ENCODE measurements around the gene SLC30A7. TPM values are rescaled to one million over a fixed set of nuclear protein-coding genes. Genes with fewer than 3 reads are reported as not detected.
"Not testable (repeated sequence)": the region's sequence is repeated elsewhere in the genome, so short reads cannot be mapped to it uniquely, and the experiment has no call there.

Gene SLC30A7
- total and polyA plus RNA-seq, 4 donors: 8.6 to 27.0 (median 17.4) TPM

GRCh38 chr1:100943533-100943932 lies 47.6 kb downstream of the SLC30A7 start:
- no peak overlapping the region for H3K27ac ChIP-seq (ENCODE audit: low read depth, low read length)
- H3K4me1 ChIP-seq (ENCODE audit: control insufficient read depth, insufficient read depth, low read length): no peaks in the 10 kb centered on the region
- no peaks in the 10 kb centered on the region for H3K27me3 ChIP-seq (ENCODE audit: control insufficient read depth, insufficient read depth, low read length)
- no peaks in the 10 kb centered on the region for H3K9me3 ChIP-seq (ENCODE audit: control insufficient read depth, insufficient read depth, low read length)
- DNase-seq (ENCODE audit: low read depth in 4 of 6, low spot score in 6 of 6): no peak
- no peak overlapping the region for H3K4me3 ChIP-seq (ENCODE audit: low read depth, low read length)
- H3K36me3 ChIP-seq (ENCODE audit: control insufficient read depth, insufficient read depth, low read length): no peaks in the 10 kb centered on the region
- WGBS (ENCODE audit: insufficient coverage): no CpG with 5 or more reads among the region's 1 CpG

GRCh38 chr1:100946064-100946463 lies 50.2 kb downstream of the SLC30A7 start:
- H3K27me3 ChIP-seq (ENCODE audit: control insufficient read depth, insufficient read depth, low read length); H3K27ac ChIP-seq (ENCODE audit: low read depth, low read length); H3K9me3 ChIP-seq (ENCODE audit: control insufficient read depth, insufficient read depth, low read length); H3K4me3 ChIP-seq (ENCODE audit: low read depth, low read length); H3K36me3 ChIP-seq (ENCODE audit: control insufficient read depth, insufficient read depth, low read length); H3K4me1 ChIP-seq (ENCODE audit: control insufficient read depth, insufficient read depth, low read length); DNase-seq (ENCODE audit: low read depth in 4 of 6, low spot score in 6 of 6): not testable (repeated sequence)
- WGBS (ENCODE audit: insufficient coverage): no CpG with 5 or more reads among the region's 3 CpGs

GRCh38 chr1:100947816-100948215 lies 51.9 kb downstream of the SLC30A7 start:
- not testable (repeated sequence) for H3K4me1 ChIP-seq (ENCODE audit: control insufficient read depth, insufficient read depth, low read length); H3K36me3 ChIP-seq (ENCODE audit: control insufficient read depth, insufficient read depth, low read length); H3K27ac ChIP-seq (ENCODE audit: low read depth, low read length); H3K27me3 ChIP-seq (ENCODE audit: control insufficient read depth, insufficient read depth, low read length); H3K4me3 ChIP-seq (ENCODE audit: low read depth, low read length); H3K9me3 ChIP-seq (ENCODE audit: control insufficient read depth, insufficient read depth, low read length); DNase-seq (ENCODE audit: low read depth in 4 of 6, low spot score in 6 of 6)
- WGBS (ENCODE audit: insufficient coverage): no CpG with 5 or more reads among the region's 3 CpGs

- H3K4me3 ChIP-seq (ENCODE audit: low read depth, low read length); H3K9me3 ChIP-seq (ENCODE audit: control insufficient read depth, insufficient read depth, low read length); DNase-seq (ENCODE audit: low read depth in 4 of 6, low spot score in 6 of 6); H3K36me3 ChIP-seq (ENCODE audit: control insufficient read depth, insufficient read depth, low read length); H3K4me1 ChIP-seq (ENCODE audit: control insufficient read depth, insufficient read depth, low read length); H3K27ac ChIP-seq (ENCODE audit: low read depth, low read length); H3K27me3 ChIP-seq (ENCODE audit: control insufficient read depth, insufficient read depth, low read length): not testable (repeated sequence)
- 98% methylated on average over 5 of the region's 7 CpGs for WGBS (ENCODE audit: insufficient coverage)
Observed at GRCh38 chr1:100948721-100949405, 53.0 kb downstream of the SLC30A7 start.

- not testable (repeated sequence) for H3K4me1 ChIP-seq (ENCODE audit: control insufficient read depth, insufficient read depth, low read length); H3K36me3 ChIP-seq (ENCODE audit: control insufficient read depth, insufficient read depth, low read length); H3K27me3 ChIP-seq (ENCODE audit: control insufficient read depth, insufficient read depth, low read length); H3K4me3 ChIP-seq (ENCODE audit: low read depth, low read length); H3K9me3 ChIP-seq (ENCODE audit: control insufficient read depth, insufficient read depth, low read length); DNase-seq (ENCODE audit: low read depth in 4 of 6, low spot score in 6 of 6); H3K27ac ChIP-seq (ENCODE audit: low read depth, low read length)
- 67% methylated on average over 3 of the region's 9 CpGs for WGBS (ENCODE audit: insufficient coverage)
Observed at GRCh38 chr1:100949515-100950158, 53.7 kb downstream of the SLC30A7 start.

GRCh38 chr1:100950337-100950736 lies 54.4 kb downstream of the SLC30A7 start:
- DNase-seq (ENCODE audit: low read depth in 4 of 6, low spot score in 6 of 6): no peak
- Histone ChIP-seq H3K27me3 (ENCODE audit: control insufficient read depth, insufficient read depth, low read length) (no peaks in the 10 kb centered on the region), H3K9me3 (ENCODE audit: control insufficient read depth, insufficient read depth, low read length) (no peaks in the 10 kb centered on the region), H3K36me3 (ENCODE audit: control insufficient read depth, insufficient read depth, low read length) (peaks cover 2% of the 10 kb centered on the region), H3K4me1 (ENCODE audit: control insufficient read depth, insufficient read depth, low read length) (no peaks in the 10 kb centered on the region), H3K27ac (ENCODE audit: low read depth, low read length) (no peak overlapping the region), H3K4me3 (ENCODE audit: low read depth, low read length) (no peak overlapping the region)

- Histone ChIP-seq H3K4me1 (ENCODE audit: control insufficient read depth, insufficient read depth, low read length) (no peaks in the 10 kb centered on the region), H3K9me3 (ENCODE audit: control insufficient read depth, insufficient read depth, low read length) (no peaks in the 10 kb centered on the region), H3K36me3 (ENCODE audit: control insufficient read depth, insufficient read depth, low read length) (peaks cover 2% of the 10 kb centered on the region), H3K27ac (ENCODE audit: low read depth, low read length) (no peak overlapping the region), H3K4me3 (ENCODE audit: low read depth, low read length) (no peak overlapping the region), H3K27me3 (ENCODE audit: control insufficient read depth, insufficient read depth, low read length) (no peaks in the 10 kb centered on the region)
- DNase-seq (ENCODE audit: low read depth in 4 of 6, low spot score in 6 of 6): peak in 2 of 6 donors; percentile 13 to 26
- 14% methylated on average over 4 of the region's 4 CpGs for WGBS (ENCODE audit: insufficient coverage)
Observed at GRCh38 chr1:100950781-100951180, 54.9 kb downstream of the SLC30A7 start.

GRCh38 chr1:100952104-100952745 lies 56.3 kb downstream of the SLC30A7 start:
- DNase-seq (ENCODE audit: low read depth in 4 of 6, low spot score in 6 of 6): no peak
- Histone ChIP-seq H3K27me3 (ENCODE audit: control insufficient read depth, insufficient read depth, low read length) (no peaks in the 10 kb centered on the region), H3K9me3 (ENCODE audit: control insufficient read depth, insufficient read depth, low read length) (no peaks in the 10 kb centered on the region), H3K27ac (ENCODE audit: low read depth, low read length) (no peak overlapping the region), H3K4me3 (ENCODE audit: low read depth, low read length) (no peak overlapping the region), H3K36me3 (ENCODE audit: control insufficient read depth, insufficient read depth, low read length) (peaks cover 2% of the 10 kb centered on the region), H3K4me1 (ENCODE audit: control insufficient read depth, insufficient read depth, low read length) (no peaks in the 10 kb centered on the region)
- 100% methylated on average over 1 of the region's 4 CpGs for WGBS (ENCODE audit: insufficient coverage)

GRCh38 chr1:100952970-100953369 lies 57.1 kb downstream of the SLC30A7 start:
- not testable (repeated sequence) for H3K4me1 ChIP-seq (ENCODE audit: control insufficient read depth, insufficient read depth, low read length); DNase-seq (ENCODE audit: low read depth in 4 of 6, low spot score in 6 of 6); H3K4me3 ChIP-seq (ENCODE audit: low read depth, low read length); H3K27ac ChIP-seq (ENCODE audit: low read depth, low read length); H3K27me3 ChIP-seq (ENCODE audit: control insufficient read depth, insufficient read depth, low read length); H3K36me3 ChIP-seq (ENCODE audit: control insufficient read depth, insufficient read depth, low read length); H3K9me3 ChIP-seq (ENCODE audit: control insufficient read depth, insufficient read depth, low read length)
- WGBS (ENCODE audit: insufficient coverage): no CpG with 5 or more reads among the region's 1 CpG
